A172 (cell line): Measurements from ENCODE around the gene PHOX2B. TPM values are rescaled to one million over a fixed set of nuclear protein-coding genes. Genes with fewer than 3 reads are reported as not detected.
"Not testable (repeated sequence)": the region's sequence is repeated elsewhere in the genome, so short reads cannot be mapped to it uniquely, and the experiment has no call there.

Experiments
- DNase-seq: peaks from one replicate; pipeline ENCODE4 v3.0.0-alpha.2; 2015; ENCODE audit warnings: low spot score
- total RNA-seq: library from RNA; depleted of rRNA; stranded (reverse); fragments of >200 nt; shearing (Covaris generic); gene quantifications from 2 replicates; pipeline ENCODE4 v1.2.3, GENCODE V29; 2014; rRNA removed

PHOX2B gene
- total RNA-seq, 1 experiment from 2014 or later: not detected

DNA sequence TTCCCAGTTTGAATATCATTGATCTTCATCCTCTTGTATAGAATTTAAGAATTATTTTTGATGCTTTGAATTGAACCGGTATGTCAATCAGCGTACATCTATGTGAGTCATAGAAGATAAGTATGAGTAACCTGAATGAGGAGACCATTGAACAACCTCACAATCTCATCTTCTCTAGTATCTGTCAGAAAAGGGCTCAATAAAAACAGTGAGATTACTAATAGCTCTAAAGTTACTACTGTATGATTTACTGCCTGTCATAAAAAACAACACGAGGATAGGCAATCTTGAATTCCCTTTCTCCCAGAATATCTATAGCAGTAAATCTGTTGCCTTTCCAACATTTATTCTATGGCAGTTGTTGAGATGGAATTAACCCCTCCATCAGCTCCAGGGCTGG is 36.1 kb downstream of the PHOX2B start:
- DNase-seq: no peak

DNA sequence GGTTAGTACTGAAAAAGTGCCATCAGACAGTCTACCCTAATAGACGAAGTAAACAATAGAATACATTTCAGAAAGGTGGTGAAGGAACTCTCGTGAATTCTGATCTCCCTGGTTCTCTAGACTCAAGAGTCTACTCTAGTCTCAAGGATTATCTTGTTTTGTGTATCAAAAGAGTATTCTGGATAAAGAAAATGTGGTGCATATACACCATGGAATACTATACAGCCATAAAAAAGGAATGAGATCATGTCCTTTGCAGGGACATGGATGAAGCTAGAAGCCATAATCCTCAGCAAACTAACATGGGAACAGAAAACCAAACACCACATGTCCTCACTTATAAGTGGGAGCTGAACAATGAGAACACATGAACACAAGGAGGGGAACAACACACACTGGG is 36.9 kb downstream of the PHOX2B start:
- not testable (repeated sequence) for DNase-seq

DNA sequence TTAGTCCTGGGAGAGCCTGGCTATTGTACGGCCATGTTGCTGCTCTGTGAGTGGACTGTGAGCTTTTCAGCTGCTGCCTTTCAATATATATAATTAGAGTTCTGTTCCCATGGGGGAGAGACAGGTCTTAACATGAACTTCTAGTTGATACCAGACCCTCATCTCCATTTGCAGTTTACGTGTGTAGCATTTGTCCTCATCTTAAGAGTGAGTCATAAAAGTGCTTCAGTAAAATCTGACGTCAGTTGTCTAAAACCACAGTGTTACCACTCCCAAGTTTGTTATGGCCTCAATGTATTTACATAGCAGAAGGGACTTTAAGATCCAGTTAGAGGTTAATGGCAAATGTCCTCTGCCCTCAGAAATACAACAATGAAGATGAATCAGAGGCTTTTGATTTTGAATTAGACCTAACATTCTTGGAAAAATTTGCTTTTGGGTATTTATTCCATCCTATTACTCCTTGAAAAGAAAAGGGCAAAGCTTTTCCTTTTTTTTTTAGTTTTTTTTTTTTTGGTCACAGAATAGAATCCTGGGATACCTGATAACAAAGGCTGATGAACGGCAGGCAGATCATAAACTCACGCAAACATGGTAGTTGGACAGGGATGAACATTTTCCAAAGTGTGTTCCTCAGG is 38.6 kb downstream of the PHOX2B start:
- DNase-seq: peak; percentile 73

DNA sequence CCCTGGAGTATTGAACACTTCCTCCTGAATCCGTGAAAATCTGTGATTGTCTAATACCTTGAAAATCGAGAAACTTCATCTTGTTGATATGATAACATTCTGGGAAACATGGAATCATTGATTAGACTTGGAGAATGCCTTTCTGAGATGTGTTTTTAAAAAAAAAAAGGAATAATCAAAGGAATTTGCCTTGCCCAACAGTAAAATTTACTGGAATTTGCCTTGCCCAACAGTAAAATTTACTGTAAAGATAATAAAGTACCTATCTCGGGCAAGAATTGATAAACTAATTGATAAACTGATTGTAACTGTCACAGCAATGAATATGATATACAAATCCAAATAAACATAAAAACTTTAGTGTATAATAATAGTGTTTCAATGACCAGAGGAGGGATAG is 44.7 kb downstream of the PHOX2B start:
- DNase-seq: no peak

DNA sequence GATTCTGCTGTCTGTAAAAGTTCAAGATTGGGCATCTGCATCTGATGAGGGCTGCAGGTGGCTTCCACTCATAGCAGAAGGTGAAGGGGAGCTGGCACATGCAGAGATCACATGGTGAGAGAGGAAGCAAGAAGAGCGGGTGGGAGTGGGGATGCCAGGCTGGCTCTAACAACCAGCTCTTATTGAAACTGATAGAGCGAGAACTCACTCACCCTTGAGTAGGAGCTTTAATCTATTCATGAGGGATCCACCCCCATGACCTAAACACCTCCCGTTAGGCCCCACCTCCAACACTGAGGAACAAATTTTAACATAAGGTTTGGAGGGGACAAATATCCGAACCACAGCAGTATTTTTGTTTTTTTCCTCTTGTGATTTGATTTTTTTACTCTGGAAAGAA is 45.8 kb downstream of the PHOX2B start:
- DNase-seq: no peak

DNA sequence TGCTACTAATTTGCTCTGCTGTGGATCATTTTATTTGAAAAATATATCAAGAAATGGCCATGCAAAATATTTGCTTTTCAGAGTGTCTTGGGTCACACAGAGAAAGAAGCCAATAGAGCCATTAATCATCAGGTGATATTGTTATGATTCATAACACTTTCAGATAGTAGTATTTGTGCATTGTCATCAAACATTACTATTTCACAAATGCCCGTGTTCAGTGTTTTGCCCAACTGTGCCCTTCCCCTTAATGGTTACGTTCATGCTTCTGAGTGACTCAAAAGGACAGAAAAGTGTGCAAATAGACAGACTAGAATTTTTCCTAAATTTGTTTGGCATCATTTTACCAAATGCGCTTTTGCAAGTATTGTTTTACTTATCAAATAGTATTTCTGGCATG is 46.5 kb downstream of the PHOX2B start:
- no peak for DNase-seq

DNA sequence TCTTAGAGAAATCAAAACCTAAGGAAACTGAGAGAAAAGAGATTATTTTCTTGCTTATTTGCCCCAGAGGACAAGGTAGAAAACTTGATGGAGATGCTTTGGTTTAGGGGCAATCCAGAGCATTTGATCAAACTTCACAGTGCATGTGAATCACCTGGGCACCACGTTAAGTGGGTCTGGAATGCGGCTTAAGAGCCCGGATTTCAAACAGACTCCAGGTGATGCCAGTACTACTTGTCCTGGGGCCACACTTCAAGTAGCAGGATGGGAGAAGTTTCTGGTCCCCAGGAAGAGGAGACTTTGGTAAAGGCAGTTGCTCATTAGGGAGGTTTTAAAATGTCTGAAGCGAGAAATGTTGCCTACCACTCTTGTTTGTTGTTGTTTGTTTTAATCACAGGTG is 51.8 kb downstream of the PHOX2B start:
- DNase-seq: no peak

DNA sequence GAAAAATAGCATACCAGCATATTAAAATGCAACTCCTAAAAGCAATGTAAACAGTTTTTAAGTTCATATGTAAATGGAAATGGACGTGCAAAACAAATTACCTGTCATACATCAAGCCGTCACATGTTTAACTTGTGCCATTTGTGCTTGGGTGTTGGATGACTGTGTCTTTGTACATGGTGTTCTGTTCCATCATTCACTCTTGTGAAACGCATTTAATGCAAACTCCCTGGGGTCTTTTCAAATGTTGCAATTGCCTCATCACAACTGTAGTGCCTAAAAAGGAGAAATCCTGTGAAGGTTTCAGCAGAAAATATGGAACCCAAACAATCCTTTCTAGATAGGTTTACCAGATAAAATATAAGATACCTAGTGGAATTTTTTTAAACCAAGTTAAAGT is 52.4 kb downstream of the PHOX2B start:
- DNase-seq: no peak

Other genes with a start within 250 kb of the PHOX2B start
- gene LIMCH1, start 210.6 kb downstream of the PHOX2B start, total RNA-seq: 20.4 and 31.1 TPM in 2 replicates
- gene TMEM33, start 186.7 kb upstream of the PHOX2B start, total RNA-seq: 60.4 and 73.4 TPM in 2 replicates
- gene DCAF4L1, start 233.0 kb upstream of the PHOX2B start, total RNA-seq: not detected in 2 replicates
- 96.8 and 105 TPM in 2 replicates for gene SLC30A9, start 241.8 kb upstream of the PHOX2B start, total RNA-seq